Progenitor cell of endocrine pancreas (in vitro differentiated cells): ENCODE results near the gene TNP2. TPM values are rescaled to one million over a fixed set of nuclear protein-coding genes. Genes with fewer than 3 reads are reported as not detected.

Experiments
- DNase-seq: peaks from one replicate; pipeline ENCODE4 v3.0.0; 2021; ENCODE audit warnings: low spot score; ENCODE audit not compliant: unreplicated experiment
- H3K27ac Mint-ChIP-seq: 2 replicates; pipeline ENCODE4 v1.8.0; 2021; ENCODE audit warnings: mild to moderate bottlenecking, moderate library complexity, mixed read lengths
- H3K27me3 Mint-ChIP-seq: 2 replicates; pipeline ENCODE4 v1.8.0; 2021; ENCODE audit warnings: mixed read lengths
- H3K36me3 Mint-ChIP-seq: 2 replicates; pipeline ENCODE4 v1.8.0; 2022; ENCODE audit warnings: mixed read lengths; ENCODE audit not compliant: insufficient read depth
- H3K4me1 Mint-ChIP-seq: 2 replicates; pipeline ENCODE4 v1.8.0; 2021; ENCODE audit warnings: low read depth, mixed read lengths
- H3K4me3 Mint-ChIP-seq: 2 replicates; pipeline ENCODE4 v1.8.0; 2021; ENCODE audit warnings: low read depth, mild to moderate bottlenecking, moderate library complexity, mixed read lengths
- H3K9me3 Mint-ChIP-seq: 2 replicates; pipeline ENCODE4 v1.8.0; 2021; ENCODE audit warnings: low read depth, mixed read lengths
- CTCF ChIP-seq: fragments of 200-600 bp; sonication (generic); IDR thresholded peaks from one replicate; pipeline ENCODE4 v1.5.0; 2021; ENCODE audit warnings: antibody characterized with exemption, mild to moderate bottlenecking; ENCODE audit not compliant: unreplicated experiment
- total RNA-seq: library from RNA; stranded (reverse); gene quantifications from 2 replicates; pipeline ENCODE4 v1.2.1, GENCODE V29; 2021

Gene TNP2
- total RNA-seq, 1 donor from 2014 or later, result not detected

GRCh38 chr16:11231367-11231970, 37.7 kb downstream of the TNP2 start:
- H3K4me3 Mint-ChIP-seq, result no peak overlapping the region
- no peak overlapping the region for H3K27ac Mint-ChIP-seq
- TF ChIP-seq CTCF, result no peak
- no peaks in the 10 kb centered on the region for H3K4me1 Mint-ChIP-seq
- no peak for DNase-seq
- no peaks in the 10 kb centered on the region for H3K36me3 Mint-ChIP-seq
- H3K27me3 Mint-ChIP-seq, result peaks cover 8% of the 10 kb centered on the region
- H3K9me3 Mint-ChIP-seq, result no peaks in the 10 kb centered on the region

- Mint-ChIP-seq H3K4me1 (no peaks in the 10 kb centered on the region), H3K36me3 (no peaks in the 10 kb centered on the region), H3K27me3 (peaks cover 8% of the 10 kb centered on the region), H3K9me3 (no peaks in the 10 kb centered on the region), H3K4me3 (no peak overlapping the region), H3K27ac (no peak overlapping the region)
- no peak for TF ChIP-seq CTCF
- no peak for DNase-seq
Observed at GRCh38 chr16:11229906-11230305, 39.2 kb downstream of the TNP2 start.

GRCh38 chr16:11229432-11229831, 39.7 kb downstream of the TNP2 start:
- Mint-ChIP-seq H3K36me3 (no peaks in the 10 kb centered on the region), H3K27me3 (peaks cover 11% of the 10 kb centered on the region), H3K4me3 (no peak overlapping the region), H3K27ac (no peak overlapping the region), H3K4me1 (no peaks in the 10 kb centered on the region), H3K9me3 (no peaks in the 10 kb centered on the region)
- no peak for TF ChIP-seq CTCF
- DNase-seq, result no peak

- Mint-ChIP-seq H3K4me3 (no peak overlapping the region), H3K4me1 (no peaks in the 10 kb centered on the region), H3K27me3 (peaks cover 11% of the 10 kb centered on the region), H3K9me3 (no peaks in the 10 kb centered on the region), H3K27ac (no peak overlapping the region), H3K36me3 (no peaks in the 10 kb centered on the region)
- no peak for TF ChIP-seq CTCF
- no peak for DNase-seq
Observed at GRCh38 chr16:11225677-11226549, 43.2 kb downstream of the TNP2 start.

GRCh38 chr16:11224894-11225676, 44.0 kb downstream of the TNP2 start:
- no peak for DNase-seq
- H3K4me1 Mint-ChIP-seq, result no peaks in the 10 kb centered on the region
- no peak overlapping the region for H3K27ac Mint-ChIP-seq
- H3K9me3 Mint-ChIP-seq, result no peaks in the 10 kb centered on the region
- H3K36me3 Mint-ChIP-seq, result no peaks in the 10 kb centered on the region
- no peak for TF ChIP-seq CTCF
- peaks cover 11% of the 10 kb centered on the region for H3K27me3 Mint-ChIP-seq
- no peak overlapping the region for H3K4me3 Mint-ChIP-seq
